GM18505 (cell line): ENCODE data around the gene SSR2.

Experiments
- ATAC-seq: cut with Tn5 transposase; IDR thresholded peaks from one replicate; pipeline ENCODE4 v1.9.1; 2021; ENCODE audit not compliant: unreplicated experiment
- POLR2A ChIP-seq: IDR thresholded peaks from 4 replicates; pipeline ENCODE4 v1.6.1; 2011; ENCODE audit warnings: borderline replicate concordance; ENCODE audit not compliant: insufficient read depth, insufficient read length; ENCODE audit errors: extremely low read depth

Gene SSR2

GRCh38 chr1:156020293-156021092 is at the start of gene SSR2:
SSR2 (minus strand) TSS chr1:156020951; CDS start chr1:156020167, 784 bp downstream.
- TF ChIP-seq POLR2A: peak; percentile 93
- ATAC-seq: peak; percentile 78

GRCh38 chr1:156070548-156070947 is 49.8 kb upstream of the SSR2 start:
- TF ChIP-seq POLR2A: no peak
- ATAC-seq: no peak

DNA sequence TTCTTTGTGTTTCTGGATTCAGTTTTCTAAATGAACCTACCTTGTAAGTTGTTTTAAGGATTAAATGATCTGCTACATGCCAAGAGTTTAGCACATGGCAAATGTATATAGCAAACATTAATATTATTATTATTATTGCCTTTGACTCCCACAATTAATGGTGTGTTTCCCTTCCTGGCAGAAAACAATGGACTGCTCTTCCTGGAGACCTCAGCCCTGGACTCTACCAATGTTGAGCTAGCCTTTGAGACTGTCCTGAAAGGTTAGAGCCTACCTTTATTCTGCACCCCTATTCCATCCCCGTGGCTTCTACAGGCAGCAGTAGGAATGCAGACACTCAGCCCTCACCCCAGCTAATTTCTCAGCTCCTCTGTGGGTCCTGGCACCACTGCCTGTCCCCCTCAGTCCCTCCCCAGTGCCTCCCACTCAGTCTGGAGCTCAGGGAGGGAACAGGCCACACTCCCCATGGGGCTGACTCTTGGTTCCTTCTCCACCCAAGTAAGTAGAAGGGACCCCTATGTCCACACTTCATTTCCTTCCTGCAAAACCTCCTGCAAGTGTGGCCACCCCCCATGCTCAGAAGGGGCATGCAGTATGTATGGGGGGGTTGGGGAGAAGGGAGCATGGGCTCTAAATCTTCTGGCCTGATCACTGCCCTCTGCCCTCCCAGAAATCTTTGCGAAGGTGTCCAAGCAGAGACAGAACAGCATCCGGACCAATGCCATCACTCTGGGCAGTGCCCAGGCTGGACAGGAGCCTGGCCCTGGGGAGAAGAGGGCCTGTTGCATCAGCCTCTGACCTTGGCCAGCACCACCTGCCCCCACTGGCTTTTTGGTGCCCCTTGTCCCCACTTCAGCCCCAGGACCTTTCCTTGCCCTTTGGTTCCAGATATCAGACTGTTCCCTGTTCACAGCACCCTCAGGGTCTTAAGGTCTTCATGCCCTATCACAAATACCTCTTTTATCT is 49.0 kb upstream of the SSR2 start:
- no peak for ATAC-seq
- no peak for TF ChIP-seq POLR2A

DNA sequence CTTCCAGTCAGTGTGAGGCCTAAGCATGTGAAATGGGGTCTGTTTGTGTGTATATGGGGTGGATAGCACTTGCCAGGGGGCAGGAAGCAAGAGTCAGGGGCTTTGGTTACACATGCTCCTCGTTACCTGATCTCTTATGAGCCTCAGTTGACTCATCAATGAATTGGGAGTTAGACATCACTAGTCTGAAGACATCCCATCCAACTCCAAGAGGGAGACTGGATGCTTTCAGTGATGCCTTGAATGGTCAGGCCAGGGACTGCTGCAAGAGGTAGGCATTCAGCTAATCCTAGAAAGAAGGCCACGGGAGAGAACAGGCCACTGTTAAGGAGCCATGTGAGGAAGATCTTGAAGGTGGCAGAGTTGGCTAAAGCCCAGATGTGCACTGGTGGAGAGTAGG is 46.5 kb upstream of the SSR2 start:
- no peak for TF ChIP-seq POLR2A
- no peak for ATAC-seq

GRCh38 chr1:156065871-156066270 is 45.1 kb upstream of the SSR2 start:
- no peak for ATAC-seq

GRCh38 chr1:156065212-156065611 is 44.5 kb upstream of the SSR2 start:
- no peak for TF ChIP-seq POLR2A
- ATAC-seq: no peak

More at GRCh38 chr1:156065871-156066270, 45.1 kb upstream of the SSR2 start:
- TF ChIP-seq POLR2A: no peak

DNA sequence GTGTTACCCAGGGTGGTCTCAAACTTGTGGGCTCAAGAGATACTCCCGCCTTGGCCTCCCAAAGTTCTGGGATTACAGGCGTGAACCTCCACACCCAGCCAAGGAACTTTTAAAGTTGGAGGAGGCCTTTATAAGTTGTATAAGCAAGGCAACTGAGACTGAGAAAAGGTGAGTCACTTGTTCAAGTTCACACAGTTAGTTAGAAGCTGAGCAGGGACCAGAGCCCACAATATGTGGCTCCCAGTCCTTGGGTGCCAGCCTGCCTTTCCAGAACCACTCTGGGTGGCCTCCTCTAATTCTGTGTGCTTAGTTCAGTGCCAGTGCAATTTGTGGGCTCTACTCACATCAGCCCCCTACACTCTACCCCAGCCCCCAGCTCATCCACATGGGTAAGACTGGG is 43.9 kb upstream of the SSR2 start:
- no peak for ATAC-seq
- TF ChIP-seq POLR2A: no peak

- no peak for ATAC-seq
Observed at GRCh38 chr1:156063997-156064285, 43.2 kb upstream of the SSR2 start.

DNA sequence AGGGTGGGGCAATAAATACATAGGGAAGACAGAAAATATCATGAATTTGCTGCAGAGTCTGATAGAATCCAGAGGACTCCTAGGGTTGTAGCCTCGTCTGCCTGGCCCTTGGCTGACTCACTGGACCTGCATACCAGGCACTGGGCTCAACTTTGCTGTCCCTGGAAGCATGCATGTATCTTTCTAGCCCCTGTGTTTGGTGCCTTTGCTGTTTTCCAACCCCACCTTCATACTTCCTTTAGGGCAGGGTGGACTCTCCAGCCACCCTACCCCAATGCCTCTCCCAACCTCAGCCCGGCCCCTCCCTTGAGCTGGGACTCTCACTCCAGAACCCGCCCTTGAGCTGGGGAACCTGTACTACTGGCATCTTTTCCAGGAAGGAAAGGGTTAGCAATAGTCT is 41.4 kb upstream of the SSR2 start:
- ATAC-seq: no peak
- TF ChIP-seq POLR2A: no peak

More at GRCh38 chr1:156063997-156064285, 43.2 kb upstream of the SSR2 start:
- TF ChIP-seq POLR2A: no peak

DNA sequence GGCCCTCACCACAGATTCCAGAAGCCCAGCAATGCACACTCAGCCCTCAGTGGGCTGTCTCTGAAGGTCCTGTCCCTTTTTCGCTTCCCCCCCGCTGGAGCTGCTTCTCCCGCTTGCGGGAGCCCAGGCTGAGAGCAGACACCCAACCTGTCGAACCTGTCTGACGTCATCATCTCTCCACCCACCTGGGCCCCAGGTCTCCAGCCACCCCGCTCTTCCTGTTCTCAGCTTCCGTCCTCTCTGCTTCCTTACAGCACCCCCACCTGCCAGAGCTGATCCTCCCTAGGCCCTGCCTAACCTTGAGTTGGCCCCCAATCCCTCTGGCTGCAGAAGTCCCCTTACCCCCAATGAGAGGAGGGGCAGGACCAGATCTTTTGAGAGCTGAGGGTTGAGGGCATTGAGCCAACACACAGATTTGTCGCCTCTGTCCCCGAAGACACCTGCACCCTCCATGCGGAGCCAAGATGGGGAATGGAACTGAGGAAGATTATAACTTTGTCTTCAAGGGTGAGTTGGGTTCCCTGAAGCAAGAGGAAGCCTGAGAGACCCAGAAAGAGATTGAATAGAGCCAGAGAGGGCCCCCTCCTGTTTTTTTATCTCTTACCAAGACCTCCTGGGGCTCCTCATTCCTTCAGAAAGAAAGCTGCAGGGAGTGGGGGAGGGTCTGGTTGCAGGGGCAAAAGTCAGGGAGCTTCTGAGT is 40.3 kb upstream of the SSR2 start, which contains the start of gene RAB25:
RAB25 (plus strand) TSS at position 224 of the 700 bp plus-strand sequence; CDS start at position 465, 241 bp downstream.
- ATAC-seq: no peak
- TF ChIP-seq POLR2A: no peak

DNA sequence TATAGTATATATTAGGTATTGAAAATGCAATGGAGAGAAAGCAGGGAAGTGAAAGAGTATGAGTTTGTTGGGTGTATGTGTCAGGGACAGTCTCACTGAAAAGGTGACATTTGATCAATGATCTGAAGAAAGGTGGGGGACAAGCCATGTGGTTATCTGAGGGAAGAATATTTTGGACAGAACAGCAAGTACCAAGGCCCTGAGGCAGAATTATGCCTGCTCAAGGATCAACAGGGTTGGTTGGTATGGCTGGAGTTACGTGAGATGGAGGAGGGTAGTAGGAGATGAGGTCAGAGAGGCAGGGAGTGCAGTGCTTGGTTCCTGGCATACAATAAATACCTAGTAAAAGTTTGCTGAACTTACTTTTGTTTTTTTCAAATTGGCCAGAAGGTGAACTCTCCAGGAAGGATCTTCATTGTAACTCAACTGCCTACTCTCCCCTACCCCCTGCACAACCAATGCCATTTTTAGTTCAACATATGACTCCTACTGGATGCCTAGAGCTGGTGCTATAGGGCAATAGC is 35.6 kb upstream of the SSR2 start:
- TF ChIP-seq POLR2A: no peak
- no peak for ATAC-seq

GRCh38 chr1:156055281-156056048 is 34.7 kb upstream of the SSR2 start:
- ATAC-seq: no peak
- TF ChIP-seq POLR2A: no peak
